ENCODE measurements around the gene CCDC91.
"Not testable (repeated sequence)": the region's sequence is repeated elsewhere in the genome, so short reads cannot be mapped to it uniquely, and the experiment has no call there.

CCDC91 gene

DNA sequence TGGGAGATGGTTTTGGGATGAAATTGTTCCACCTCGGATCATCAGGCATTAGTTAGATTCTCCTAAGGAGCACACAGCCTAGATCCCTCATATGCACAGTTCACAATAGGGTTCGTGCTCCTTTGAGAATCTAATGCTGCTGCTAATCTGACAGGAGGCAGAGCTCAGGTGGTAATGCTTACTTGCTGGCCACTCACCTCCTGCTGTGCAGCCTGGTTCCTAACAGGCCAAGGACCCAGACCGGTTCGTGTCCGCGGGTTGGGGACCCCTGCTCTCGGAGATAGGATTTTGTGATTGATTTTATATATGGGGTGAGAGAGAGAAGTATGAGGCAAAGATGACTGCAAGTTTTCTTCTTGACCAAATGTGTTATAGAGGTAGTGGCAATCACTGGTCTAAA lies 57.5 kb downstream of the CCDC91 start:
- TF ChIP-seq, protein P1, sequence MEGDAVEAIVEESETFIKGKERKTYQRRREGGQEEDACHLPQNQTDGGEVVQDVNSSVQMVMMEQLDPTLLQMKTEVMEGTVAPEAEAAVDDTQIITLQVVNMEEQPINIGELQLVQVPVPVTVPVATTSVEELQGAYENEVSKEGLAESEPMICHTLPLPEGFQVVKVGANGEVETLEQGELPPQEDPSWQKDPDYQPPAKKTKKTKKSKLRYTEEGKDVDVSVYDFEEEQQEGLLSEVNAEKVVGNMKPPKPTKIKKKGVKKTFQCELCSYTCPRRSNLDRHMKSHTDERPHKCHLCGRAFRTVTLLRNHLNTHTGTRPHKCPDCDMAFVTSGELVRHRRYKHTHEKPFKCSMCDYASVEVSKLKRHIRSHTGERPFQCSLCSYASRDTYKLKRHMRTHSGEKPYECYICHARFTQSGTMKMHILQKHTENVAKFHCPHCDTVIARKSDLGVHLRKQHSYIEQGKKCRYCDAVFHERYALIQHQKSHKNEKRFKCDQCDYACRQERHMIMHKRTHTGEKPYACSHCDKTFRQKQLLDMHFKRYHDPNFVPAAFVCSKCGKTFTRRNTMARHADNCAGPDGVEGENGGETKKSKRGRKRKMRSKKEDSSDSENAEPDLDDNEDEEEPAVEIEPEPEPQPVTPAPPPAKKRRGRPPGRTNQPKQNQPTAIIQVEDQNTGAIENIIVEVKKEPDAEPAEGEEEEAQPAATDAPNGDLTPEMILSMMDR (IDR thresholded peaks at IDR 0.05; ENCODE audit: control insufficient read depth, extremely low read depth, insufficient read depth), result no peak
- no peak for DNase-seq (ENCODE audit: low read depth)
- no peak overlapping the region for H3K4me3 ChIP-seq (ENCODE audit: low read depth, low read length)

DNA sequence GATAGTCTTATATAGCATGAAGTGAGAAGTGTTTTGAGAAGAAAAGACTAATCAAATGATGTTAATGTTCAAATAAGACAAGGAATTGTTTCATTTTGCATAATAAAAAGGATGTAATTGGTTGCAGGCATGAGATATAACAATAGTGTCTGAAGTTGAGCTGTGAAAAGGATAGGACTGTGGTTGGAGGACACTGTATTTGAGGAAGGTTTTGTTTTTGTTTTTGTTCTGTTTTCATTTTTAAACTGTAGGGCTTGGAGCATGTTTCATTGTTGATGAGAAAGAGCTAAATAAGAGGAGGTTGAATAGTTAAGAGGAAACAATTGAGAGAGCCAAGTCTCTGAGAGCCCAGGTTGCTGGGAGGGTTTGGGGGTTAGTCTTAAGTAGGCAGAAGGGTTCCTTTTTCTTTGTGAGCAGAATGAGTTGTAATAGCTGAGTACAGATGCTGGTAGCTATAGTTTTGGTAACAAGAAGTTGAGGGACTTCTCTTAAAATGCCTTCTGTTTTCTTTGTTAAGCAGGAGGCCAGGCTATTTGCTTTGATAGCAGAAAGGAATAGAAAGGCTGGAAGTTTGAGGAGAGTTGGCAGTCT lies 58.4 kb downstream of the CCDC91 start:
- no peak overlapping the region for H3K4me3 ChIP-seq (ENCODE audit: low read depth, low read length)
- TF ChIP-seq, protein P1 (IDR thresholded peaks at IDR 0.05; ENCODE audit: control insufficient read depth, extremely low read depth, insufficient read depth), result no peak
- no peak for DNase-seq (ENCODE audit: low read depth)

DNA sequence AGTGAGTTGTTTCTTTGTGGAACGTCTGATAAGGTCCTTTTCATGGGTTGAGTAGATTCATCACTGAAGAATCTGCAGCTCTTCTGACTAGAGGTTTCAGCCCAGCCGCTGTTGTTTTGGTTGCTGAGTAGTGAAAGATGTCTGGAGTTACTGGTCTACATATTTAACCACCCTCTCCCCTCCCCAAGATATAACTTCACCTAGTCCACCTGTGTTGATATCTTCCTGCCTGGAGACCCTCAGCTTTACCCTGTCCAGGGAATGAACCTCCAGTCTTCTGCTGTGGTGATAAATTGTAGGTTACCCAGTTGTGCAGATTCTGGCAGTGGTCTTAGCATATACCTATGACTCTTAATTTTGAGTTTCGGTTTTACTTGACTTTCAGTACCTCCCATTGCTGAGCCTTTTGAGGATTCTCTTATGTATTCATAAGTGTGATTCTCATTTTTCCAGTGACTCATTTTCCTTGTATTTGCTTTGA lies 62.9 kb downstream of the CCDC91 start:
- TF ChIP-seq, protein P1 (IDR thresholded peaks at IDR 0.05; ENCODE audit: control insufficient read depth, extremely low read depth, insufficient read depth), result no peak
- no peak for DNase-seq (ENCODE audit: low read depth)
- H3K4me3 ChIP-seq (ENCODE audit: low read depth, low read length), result no peak overlapping the region

DNA sequence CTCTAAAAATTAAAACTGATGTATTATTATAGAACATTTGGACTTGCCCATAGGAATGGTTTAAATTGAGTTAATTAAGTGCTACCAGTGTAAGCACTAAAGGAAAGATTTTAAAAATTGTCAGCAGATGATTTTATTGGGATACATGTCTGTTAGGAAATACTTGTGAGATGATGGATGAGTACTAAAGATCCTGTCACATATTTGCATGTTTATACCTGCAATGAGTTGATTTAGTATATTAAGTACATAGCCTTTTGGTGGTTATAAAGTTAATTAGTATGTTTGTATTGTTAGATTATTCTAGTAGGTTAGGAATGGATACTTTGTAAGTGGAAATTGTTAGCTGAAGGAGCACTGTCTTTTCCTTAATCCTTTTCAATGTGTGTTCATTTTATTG lies 67.2 kb downstream of the CCDC91 start:
- no peak overlapping the region for H3K4me3 ChIP-seq (ENCODE audit: low read depth, low read length)
- TF ChIP-seq, protein P1 (IDR thresholded peaks at IDR 0.05; ENCODE audit: control insufficient read depth, extremely low read depth, insufficient read depth), result no peak
- DNase-seq (ENCODE audit: low read depth), result no peak

DNA sequence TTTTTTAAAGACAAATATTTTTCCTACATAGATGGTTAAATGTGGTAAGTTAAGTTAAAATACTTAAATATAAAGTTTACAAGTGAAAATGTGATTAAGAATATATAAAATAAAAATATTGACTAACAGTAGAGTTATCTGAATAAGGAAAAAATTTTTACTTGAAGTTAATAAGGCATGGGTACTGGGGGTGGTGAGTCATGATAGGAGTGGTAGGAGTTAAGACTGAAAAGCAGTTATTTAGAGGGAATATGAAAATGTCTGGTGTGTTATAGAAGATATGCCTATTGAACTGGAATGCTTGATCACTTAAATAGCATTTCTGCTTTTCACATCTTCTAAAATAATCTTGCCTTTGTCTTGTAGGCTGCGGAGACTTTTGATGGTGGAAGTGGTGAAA lies 68.7 kb downstream of the CCDC91 start:
- DNase-seq (ENCODE audit: low read depth), result no peak
- TF ChIP-seq, protein P1 (IDR thresholded peaks at IDR 0.05; ENCODE audit: control insufficient read depth, extremely low read depth, insufficient read depth), result no peak
- H3K4me3 ChIP-seq (ENCODE audit: low read depth, low read length), result no peak overlapping the region

DNA sequence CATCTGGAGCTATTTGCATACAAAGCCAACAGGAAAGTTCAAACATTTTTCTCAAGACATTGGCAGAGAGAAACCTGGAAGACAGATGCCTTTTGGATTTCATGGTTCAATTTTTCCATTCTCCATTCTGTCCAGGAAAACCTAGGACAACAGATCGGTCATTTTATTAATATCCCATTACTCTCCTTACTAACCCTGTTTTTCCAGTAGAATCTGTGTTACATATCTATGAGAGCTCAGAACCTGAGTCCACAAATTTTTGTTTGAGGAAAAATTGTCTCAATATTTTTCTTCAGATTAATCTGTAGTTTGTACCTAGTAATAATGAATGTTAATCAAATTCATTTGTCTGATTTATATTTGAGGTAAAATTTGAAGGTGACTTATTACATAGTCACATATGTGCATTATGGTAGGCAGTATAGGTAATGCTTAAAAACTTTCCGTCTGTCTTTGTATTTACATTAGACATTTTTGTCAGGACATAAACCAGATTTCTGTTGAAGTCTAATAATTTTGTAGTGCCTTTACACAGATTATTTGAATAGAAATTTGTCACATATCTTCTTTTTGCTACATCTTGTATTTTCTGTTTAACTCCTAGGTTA lies 75.3 kb downstream of the CCDC91 start:
- DNase-seq (ENCODE audit: low read depth), result no peak
- no peak overlapping the region for H3K4me3 ChIP-seq (ENCODE audit: low read depth, low read length)
- TF ChIP-seq, protein P1 (IDR thresholded peaks at IDR 0.05; ENCODE audit: control insufficient read depth, extremely low read depth, insufficient read depth), result no peak

DNA sequence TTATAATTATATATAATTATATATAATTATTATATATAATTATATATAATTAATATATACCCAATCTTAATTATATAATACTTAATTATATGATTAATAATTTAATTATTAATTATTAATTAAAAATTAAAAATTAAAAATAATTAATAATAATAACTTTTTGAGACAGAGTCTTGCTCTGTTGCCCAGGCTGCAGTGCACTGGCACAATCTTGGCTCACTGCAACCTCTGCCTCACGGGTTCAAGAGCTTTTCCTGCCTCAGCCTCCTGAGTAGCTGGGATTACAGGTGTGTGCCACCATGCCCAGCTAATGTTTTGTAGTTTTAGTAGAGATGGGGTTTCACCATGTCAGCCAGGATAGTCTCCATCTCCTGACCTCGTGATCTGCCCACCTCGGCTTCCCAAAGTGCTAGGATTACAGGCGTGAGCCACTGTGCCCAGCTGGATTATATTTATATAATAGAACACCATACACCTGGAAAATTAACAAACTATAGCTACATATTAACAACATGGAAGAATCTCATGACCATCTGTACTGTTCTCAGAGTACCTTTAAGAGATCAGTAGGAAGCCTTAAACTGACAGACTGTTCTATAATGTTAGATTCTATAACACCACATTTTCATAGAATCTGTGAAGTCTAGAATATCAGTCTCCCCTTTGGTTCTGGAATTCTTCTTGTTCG lies 77.8 kb downstream of the CCDC91 start:
- not testable (repeated sequence) for DNase-seq (ENCODE audit: low read depth)

More for the DNA sequence above, 77.8 kb downstream of the CCDC91 start:
- H3K4me3 ChIP-seq (ENCODE audit: low read depth, low read length), result not testable (repeated sequence)
